Astrocyte (in vitro differentiated cells and primary cell): ENCODE measurements around the gene GOLGA8Q. TPM values are rescaled to one million over a fixed set of nuclear protein-coding genes. Genes with fewer than 3 reads are reported as not detected.
"Not testable (repeated sequence)": the region's sequence is repeated elsewhere in the genome, so short reads cannot be mapped to it uniquely, and the experiment has no call there.

Experiments
- DNase-seq: peaks from one replicate; pipeline ENCODE4 v3.0.0-alpha.2; 2010; ENCODE audit warnings: low read depth
- FAIRE-seq: peaks from 2 replicates; lab custom pipeline; 2011; peaks lifted over from hg19 to GRCh38; lab: Jason Lieb, UNC
- H2AFZ ChIP-seq: 2 replicates; pipeline ENCODE4 v1.6.0; 2012; ENCODE audit warnings: low read depth, low read length, inconsistent platforms
- H3K27ac ChIP-seq: 2 replicates; pipeline ENCODE4 v1.5.1; 2011; ENCODE audit warnings: low read depth, low read length, inconsistent platforms
- H3K27me3 ChIP-seq: 2 replicates; pipeline ENCODE4 v1.6.0; 2011; ENCODE audit warnings: low read length, inconsistent platforms; ENCODE audit not compliant: insufficient read depth
- H3K36me3 ChIP-seq: 2 replicates; pipeline ENCODE4 v1.5.1; 2011; ENCODE audit warnings: low read length, inconsistent platforms; ENCODE audit not compliant: insufficient read depth
- H3K4me1 ChIP-seq: 2 replicates; pipeline ENCODE4 v1.5.1; 2011; ENCODE audit warnings: low read length, inconsistent platforms; ENCODE audit not compliant: insufficient read depth
- H3K4me2 ChIP-seq: 2 replicates; pipeline ENCODE4 v1.6.0; 2012; ENCODE audit warnings: low read length, inconsistent platforms
- H3K4me3 ChIP-seq: 2 replicates; pipeline ENCODE4 v1.5.1; 2011; ENCODE audit warnings: low read depth, mild to moderate bottlenecking, low read length, inconsistent platforms; ENCODE audit not compliant: insufficient read depth
- H3K79me2 ChIP-seq: 2 replicates; pipeline ENCODE4 v1.6.0; 2012; ENCODE audit warnings: mild to moderate bottlenecking, low read length, inconsistent platforms; ENCODE audit not compliant: insufficient read depth
- H3K9ac ChIP-seq: 2 replicates; pipeline ENCODE4 v1.6.0; 2012; ENCODE audit warnings: mild to moderate bottlenecking, low read length, inconsistent platforms
- H3K9me3 ChIP-seq: 2 replicates; pipeline ENCODE4 v1.5.1; 2012; ENCODE audit warnings: low read depth, mild to moderate bottlenecking, low read length, inconsistent platforms; ENCODE audit not compliant: insufficient read depth
- H4K20me1 ChIP-seq: 2 replicates; pipeline ENCODE4 v1.6.0; 2012; ENCODE audit warnings: low read length, inconsistent platforms; ENCODE audit not compliant: insufficient read depth
- H3K27ac Mint-ChIP-seq: one replicate; pipeline ENCODE4 v1.8.0; 2021; ENCODE audit warnings: mild to moderate bottlenecking, mixed read lengths; ENCODE audit not compliant: unreplicated experiment
- H3K27me3 Mint-ChIP-seq: one replicate; pipeline ENCODE4 v1.8.0; 2021; ENCODE audit warnings: low read depth, mixed read lengths; ENCODE audit not compliant: unreplicated experiment
- H3K36me3 Mint-ChIP-seq: one replicate; pipeline ENCODE4 v1.8.0; 2021; ENCODE audit warnings: low read depth, mixed read lengths; ENCODE audit not compliant: unreplicated experiment
- H3K4me1 Mint-ChIP-seq: one replicate; pipeline ENCODE4 v1.8.0; 2021; ENCODE audit warnings: low read depth, mixed read lengths; ENCODE audit not compliant: unreplicated experiment
- H3K4me3 Mint-ChIP-seq: one replicate; pipeline ENCODE4 v1.8.0; 2021; ENCODE audit warnings: mild to moderate bottlenecking, moderate library complexity, mixed read lengths; ENCODE audit not compliant: unreplicated experiment
- H3K9me3 Mint-ChIP-seq: one replicate; pipeline ENCODE4 v1.8.0; 2021; ENCODE audit warnings: mild to moderate bottlenecking, mixed read lengths; ENCODE audit not compliant: unreplicated experiment
- total RNA-seq: library from RNA; stranded (reverse); gene quantifications from 2 replicates; pipeline ENCODE4 v1.2.1, GENCODE V29; 2021

Gene GOLGA8Q
- total RNA-seq, 1 donor from 2014 or later, result 0.54 TPM

DNA sequence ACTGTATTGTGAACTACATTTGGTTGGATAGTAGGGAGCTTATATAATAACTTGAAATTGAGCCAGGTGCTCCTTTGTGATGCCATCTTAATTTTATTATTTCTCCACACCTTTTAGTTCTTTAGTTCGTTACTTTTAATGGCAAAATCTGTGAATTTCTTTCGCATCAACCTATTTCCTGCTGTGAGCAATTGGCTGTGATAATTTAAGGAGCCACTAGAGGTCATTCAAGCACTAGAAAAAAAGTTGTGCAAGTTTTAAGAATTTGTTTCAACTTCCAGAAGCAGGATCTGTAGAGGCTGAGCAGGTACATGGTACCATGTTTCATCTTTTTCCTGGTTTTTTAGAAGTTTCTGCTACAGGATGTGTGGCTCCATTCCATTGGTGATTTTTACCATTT, 47.1 kb downstream of the GOLGA8Q start:
- not testable (repeated sequence) for H3K4me1 ChIP-seq, H3K27me3 ChIP-seq, DNase-seq, H3K27ac Mint-ChIP-seq, FAIRE-seq, H3K9ac ChIP-seq, H3K4me3 Mint-ChIP-seq, H3K9me3 ChIP-seq, H3K36me3 Mint-ChIP-seq, H3K27ac ChIP-seq, H3K4me3 ChIP-seq, H3K27me3 Mint-ChIP-seq, H3K4me2 ChIP-seq, H4K20me1 ChIP-seq, H3K79me2 ChIP-seq, H3K4me1 Mint-ChIP-seq, H3K36me3 ChIP-seq, H2AFZ ChIP-seq, H3K9me3 Mint-ChIP-seq

DNA sequence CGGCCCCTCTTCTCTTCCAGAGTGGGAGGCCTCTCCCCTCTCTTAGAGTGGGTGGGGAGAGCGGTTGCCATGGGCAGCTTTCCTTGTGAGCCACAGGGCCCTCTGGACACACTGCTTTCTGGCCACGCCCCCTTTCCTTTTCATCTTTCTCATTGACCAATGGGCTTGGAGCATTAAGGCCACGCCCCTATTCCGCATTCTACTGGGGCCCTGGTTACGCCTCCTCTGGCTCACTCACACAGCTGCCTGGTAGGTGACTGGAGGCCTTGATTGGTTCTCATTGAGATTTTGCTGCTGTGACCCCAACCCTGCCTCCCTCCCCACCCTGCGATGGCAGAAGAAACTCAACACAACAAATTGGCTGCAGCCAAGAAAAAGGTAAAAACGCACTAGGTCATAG, 51.9 kb downstream of the GOLGA8Q start, which contains the start of gene GOLGA8H:
Gene GOLGA8H (plus strand): TSS at position 233 of the 400 bp plus-strand sequence. CDS start 98 bp downstream, at position 331.
- not testable (repeated sequence) for H3K9ac ChIP-seq, H3K27me3 ChIP-seq, FAIRE-seq, H3K79me2 ChIP-seq, H4K20me1 ChIP-seq, H2AFZ ChIP-seq, DNase-seq, H3K27ac ChIP-seq, H3K27me3 Mint-ChIP-seq, H3K4me3 ChIP-seq, H3K36me3 ChIP-seq, H3K4me3 Mint-ChIP-seq, H3K9me3 Mint-ChIP-seq, H3K4me1 ChIP-seq, H3K27ac Mint-ChIP-seq, H3K36me3 Mint-ChIP-seq, H3K4me1 Mint-ChIP-seq, H3K9me3 ChIP-seq, H3K4me2 ChIP-seq

Other genes starting within 250 kb of the GOLGA8Q start
- 0.64 and 1.8 TPM in 2 replicates for gene CHRFAM7A, start 158.5 kb upstream of the GOLGA8Q start, total RNA-seq
- gene GOLGA8R, start 137.8 kb upstream of the GOLGA8Q start, total RNA-seq, result 1.6 and 2.8 TPM in 2 replicates
- 0.32 and 0.34 TPM in 2 replicates for gene GOLGA8H, start 52.0 kb downstream of the GOLGA8Q start, total RNA-seq